ENCODE data around the gene VPS25. TPM values are rescaled to one million over a fixed set of nuclear protein-coding genes. Genes with fewer than 3 reads are reported as not detected.

VPS25 gene
- total RNA-seq, 3 donors from 2014 or later (not counting 1 experiment from before 2014, with no cell fraction given) = 39.9 to 46.4 (median 41.5) TPM

DNA sequence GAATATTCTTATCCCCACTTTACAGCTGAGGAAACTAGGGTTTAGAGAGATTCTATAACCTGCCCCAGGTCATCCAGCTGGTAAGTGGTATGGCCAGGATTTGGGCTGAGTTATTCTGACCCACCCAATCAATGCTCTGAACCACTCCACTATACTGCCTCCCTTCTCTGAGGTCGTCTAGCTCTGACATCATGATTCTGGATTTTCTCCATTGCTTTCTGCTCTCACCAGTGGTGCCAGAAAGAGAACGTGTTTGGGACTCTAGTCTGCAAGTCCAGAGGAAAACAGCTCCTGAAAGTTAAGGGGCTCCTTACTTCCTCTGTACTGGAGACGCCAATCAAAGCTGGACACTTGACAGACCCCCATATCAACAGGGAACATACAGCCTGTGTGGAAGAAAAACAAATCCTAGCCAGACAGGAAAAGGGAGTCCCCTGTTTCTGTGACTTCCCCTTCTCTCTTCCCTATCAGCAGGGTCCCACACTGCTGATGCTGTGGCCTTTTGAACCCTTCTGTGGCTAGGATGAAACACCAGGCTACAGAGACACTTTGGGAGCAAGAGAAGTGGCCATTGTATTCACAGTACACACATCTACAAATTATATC is 22.4 kb upstream of the VPS25 start:
- no peak overlapping the region for H3K27ac Mint-ChIP-seq
- intact Hi-C loops (cut with micrococcal nuclease) = no loop called here
- ATAC-seq = no peak
- no peaks in the 10 kb centered on the region for H3K36me3 Mint-ChIP-seq
- WGBS (ENCODE audit: insufficient coverage) = 6% methylated on average over 3 of the region's 3 CpGs
- Histone ChIP-seq H3K4me3 (ENCODE audit: low read length) (no peak overlapping the region), H3K27ac (ENCODE audit: low read length) (no peak overlapping the region), H3K9me3 (ENCODE audit: control insufficient read depth, insufficient read depth, low read length) (no peaks in the 10 kb centered on the region), H3K4me1 (ENCODE audit: control insufficient read depth, insufficient read depth, low read length) (no peaks in the 10 kb centered on the region), H3K36me3 (ENCODE audit: control insufficient read depth, insufficient read depth, low read length) (no peaks in the 10 kb centered on the region), H3K27me3 (ENCODE audit: control insufficient read depth, insufficient read depth, low read length) (peaks cover 6% of the 10 kb centered on the region)
- no peaks in the 10 kb centered on the region for H3K4me1 Mint-ChIP-seq
- no peaks in the 10 kb centered on the region for H3K9me3 Mint-ChIP-seq
- TF ChIP-seq, protein P1, sequence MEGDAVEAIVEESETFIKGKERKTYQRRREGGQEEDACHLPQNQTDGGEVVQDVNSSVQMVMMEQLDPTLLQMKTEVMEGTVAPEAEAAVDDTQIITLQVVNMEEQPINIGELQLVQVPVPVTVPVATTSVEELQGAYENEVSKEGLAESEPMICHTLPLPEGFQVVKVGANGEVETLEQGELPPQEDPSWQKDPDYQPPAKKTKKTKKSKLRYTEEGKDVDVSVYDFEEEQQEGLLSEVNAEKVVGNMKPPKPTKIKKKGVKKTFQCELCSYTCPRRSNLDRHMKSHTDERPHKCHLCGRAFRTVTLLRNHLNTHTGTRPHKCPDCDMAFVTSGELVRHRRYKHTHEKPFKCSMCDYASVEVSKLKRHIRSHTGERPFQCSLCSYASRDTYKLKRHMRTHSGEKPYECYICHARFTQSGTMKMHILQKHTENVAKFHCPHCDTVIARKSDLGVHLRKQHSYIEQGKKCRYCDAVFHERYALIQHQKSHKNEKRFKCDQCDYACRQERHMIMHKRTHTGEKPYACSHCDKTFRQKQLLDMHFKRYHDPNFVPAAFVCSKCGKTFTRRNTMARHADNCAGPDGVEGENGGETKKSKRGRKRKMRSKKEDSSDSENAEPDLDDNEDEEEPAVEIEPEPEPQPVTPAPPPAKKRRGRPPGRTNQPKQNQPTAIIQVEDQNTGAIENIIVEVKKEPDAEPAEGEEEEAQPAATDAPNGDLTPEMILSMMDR (IDR thresholded peaks at IDR 0.05) = no peak
- H3K27me3 Mint-ChIP-seq (ENCODE audit: low read depth in 2 of 2) = peaks cover 19 to 31% of the 10 kb centered on the region in 2 donors
- no peak overlapping the region for H3K4me3 Mint-ChIP-seq
- no peak for DNase-seq

DNA sequence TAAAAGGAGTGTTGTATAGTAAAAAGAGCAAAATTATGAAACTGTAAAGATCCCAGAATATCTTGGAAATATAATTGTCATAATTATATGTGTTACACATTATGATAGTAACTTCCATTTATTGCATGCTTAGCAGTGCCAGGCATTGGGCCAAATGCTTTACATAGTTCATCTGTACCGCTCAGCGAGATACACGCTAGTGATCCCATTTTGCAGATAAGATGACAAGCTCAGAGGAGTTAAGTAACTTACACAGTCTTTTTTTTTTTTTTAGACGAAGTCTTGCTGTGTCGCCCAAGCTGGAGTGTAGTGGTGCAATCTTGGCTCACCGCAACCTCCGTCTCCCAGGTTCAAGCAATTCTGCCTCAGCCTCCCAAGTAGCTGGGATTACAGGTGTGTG is 21.6 kb upstream of the VPS25 start:
- H3K36me3 ChIP-seq (ENCODE audit: control insufficient read depth, insufficient read depth, low read length) = no peaks in the 10 kb centered on the region
- H3K27ac ChIP-seq (ENCODE audit: low read length) = no peak overlapping the region
- Mint-ChIP-seq H3K27me3 (ENCODE audit: low read depth in 2 of 2) (peaks cover 25 to 31% of the 10 kb centered on the region in 2 donors), H3K4me1 (no peaks in the 10 kb centered on the region), H3K4me3 (no peak overlapping the region), H3K9me3 (no peaks in the 10 kb centered on the region), H3K27ac (no peak overlapping the region), H3K36me3 (no peaks in the 10 kb centered on the region)
- ATAC-seq (no peak), DNase-seq (no peak)
- no peak overlapping the region for H3K4me3 ChIP-seq (ENCODE audit: low read length)
- H3K27me3 ChIP-seq (ENCODE audit: control insufficient read depth, insufficient read depth, low read length) = peaks cover 6% of the 10 kb centered on the region
- TF ChIP-seq, protein P1 (IDR thresholded peaks at IDR 0.05) = no peak
- no peaks in the 10 kb centered on the region for H3K4me1 ChIP-seq (ENCODE audit: control insufficient read depth, insufficient read depth, low read length)
- intact Hi-C loops (cut with micrococcal nuclease) = no loop called here
- no peaks in the 10 kb centered on the region for H3K9me3 ChIP-seq (ENCODE audit: control insufficient read depth, insufficient read depth, low read length)
- WGBS (ENCODE audit: insufficient coverage) = 95% methylated on average over 7 of the region's 7 CpGs

DNA sequence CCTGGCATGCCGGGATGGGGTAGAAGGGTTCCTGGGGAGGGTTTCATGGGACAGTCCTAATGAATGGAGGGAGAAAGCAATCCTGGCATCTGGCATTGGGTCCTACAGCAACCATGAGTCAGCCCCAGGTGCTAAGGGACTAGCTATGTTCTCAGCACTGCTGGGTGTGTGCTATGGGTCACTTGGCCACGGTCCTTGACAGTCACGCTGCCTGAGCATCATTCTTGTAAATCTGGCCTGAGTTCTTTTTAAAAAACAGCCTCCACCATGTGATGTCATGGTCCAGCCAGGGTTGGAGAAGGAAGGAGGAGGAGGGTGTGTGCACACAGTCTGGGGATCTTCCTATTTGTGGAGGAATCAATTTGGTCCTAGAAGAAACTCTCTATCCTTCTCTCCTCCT is 18.5 kb upstream of the VPS25 start:
- Histone ChIP-seq H3K27me3 (ENCODE audit: control insufficient read depth, insufficient read depth, low read length) (peaks cover 4% of the 10 kb centered on the region), H3K4me1 (ENCODE audit: control insufficient read depth, insufficient read depth, low read length) (no peaks in the 10 kb centered on the region), H3K4me3 (ENCODE audit: low read length) (no peak overlapping the region), H3K36me3 (ENCODE audit: control insufficient read depth, insufficient read depth, low read length) (no peaks in the 10 kb centered on the region), H3K27ac (ENCODE audit: low read length) (no peak overlapping the region), H3K9me3 (ENCODE audit: control insufficient read depth, insufficient read depth, low read length) (no peaks in the 10 kb centered on the region)
- no peak overlapping the region for H3K27ac Mint-ChIP-seq
- TF ChIP-seq, protein P1 (IDR thresholded peaks at IDR 0.05) = no peak
- ATAC-seq (no peak), DNase-seq (no peak)
- no peak overlapping the region for H3K4me3 Mint-ChIP-seq
- no peaks in the 10 kb centered on the region for H3K4me1 Mint-ChIP-seq
- no peaks in the 10 kb centered on the region for H3K36me3 Mint-ChIP-seq
- 88% methylated on average over 3 of the region's 3 CpGs for WGBS (ENCODE audit: insufficient coverage)
- intact Hi-C loops (cut with micrococcal nuclease) = no loop called here
- H3K27me3 Mint-ChIP-seq (ENCODE audit: low read depth in 2 of 2) = peaks cover 28 to 39% of the 10 kb centered on the region in 2 donors
- no peaks in the 10 kb centered on the region for H3K9me3 Mint-ChIP-seq

All from natural killer cell (primary cell).